Measurements from ENCODE around the gene STRIP1. TPM values are rescaled to one million over a fixed set of nuclear protein-coding genes. Genes with fewer than 3 reads are reported as not detected.

STRIP1 gene
- total and polyA plus RNA-seq, 10 of the 15 experiments (the other 5 are each of a cell fraction or from before 2014, with no cell fraction given) = 6.3 to 26.6 (median 18.0) TPM

- TF ChIP-seq BCL11A (IDR thresholded peaks at IDR 0.05; ENCODE audit: low read depth, low read length) = no peak
- TF ChIP-seq IKZF1 (conservative IDR thresholded peaks at IDR 0.05) = peak; percentile 80
- TF ChIP-seq SIN3A (IDR thresholded peaks at IDR 0.05; ENCODE audit: low read depth, low read length) = no peak
- TF ChIP-seq SMC3 (IDR thresholded peaks at IDR 0.05; ENCODE audit: borderline replicate concordance, low read length) = no peak
- no peak for TF ChIP-seq SUPT20H (IDR thresholded peaks at IDR 0.05; ENCODE audit: borderline replicate concordance, control insufficient read depth, low read depth, low read length)
- TF ChIP-seq E4F1 (IDR thresholded peaks at IDR 0.05; ENCODE audit: borderline replicate concordance, partially characterized antibody) = peak; percentile 12
- TF ChIP-seq TARDBP (IDR thresholded peaks at IDR 0.05; ENCODE audit: borderline replicate concordance) = peak; percentile 54; the same call in 1 of the 2 replicates
- TF ChIP-seq NR2C1 (IDR thresholded peaks at IDR 0.05) = peak; percentile 93
- TF ChIP-seq NBN (IDR thresholded peaks at IDR 0.05) = peak; percentile 43
- peak; percentile 96 for TF ChIP-seq HCFC1 (IDR thresholded peaks at IDR 0.05; ENCODE audit: low read length)
- TF ChIP-seq RFX5 (IDR thresholded peaks at IDR 0.05; ENCODE audit: low read depth, low read length) = no peak
- TF ChIP-seq POLR2AphosphoS5 (IDR thresholded peaks at IDR 0.05; ENCODE audit: low read length) = peak; percentile 86
- TF ChIP-seq MTA2 (IDR thresholded peaks at IDR 0.05; ENCODE audit: low read depth) = no peak
- TF ChIP-seq ZNF622 (IDR thresholded peaks at IDR 0.05) = no peak
- peak; percentile 95 for TF ChIP-seq SIX5 (IDR thresholded peaks at IDR 0.05; ENCODE audit: low read depth, low read length, severe bottlenecking)
- no peak for TF ChIP-seq TCF3 (IDR thresholded peaks at IDR 0.05; ENCODE audit: borderline replicate concordance, insufficient read depth, low read depth, low read length)
- TF ChIP-seq DPF2 (IDR thresholded peaks at IDR 0.05) = 0 out of 2 replicates have a peak, but pooled peaks have one; percentile 34
- peak; percentile 73 for TF ChIP-seq PKNOX1 (IDR thresholded peaks at IDR 0.05)
- TF ChIP-seq IKZF2 (IDR thresholded peaks at IDR 0.05) = no peak
- no peak for TF ChIP-seq USF2 (IDR thresholded peaks at IDR 0.05; ENCODE audit: borderline replicate concordance, low read depth, low read length)
- no peak for TF ChIP-seq SRF (IDR thresholded peaks at IDR 0.05; ENCODE audit: low read depth in 2 of 2, low read length in 2 of 2)
- TF ChIP-seq NR2C2 (IDR thresholded peaks at IDR 0.05; ENCODE audit: borderline replicate concordance, control insufficient read depth, insufficient read length, low read depth) = no peak
- TF ChIP-seq CEBPZ (IDR thresholded peaks at IDR 0.05; ENCODE audit: low read depth, low read length) = no peak
- 0 out of 2 replicates have a peak, but pooled peaks have one; percentile 9 for TF ChIP-seq HDGF (IDR thresholded peaks at IDR 0.05)
- TF ChIP-seq ZNF217 (IDR thresholded peaks at IDR 0.05) = no peak
Measured at GRCh38 chr1:110034451-110035235, at the start of gene STRIP1 (continued).
